Mesendoderm (in vitro differentiated cells): Measurements from ENCODE around the gene SV2A.
"Not testable (repeated sequence)": the region's sequence is repeated elsewhere in the genome, so short reads cannot be mapped to it uniquely, and the experiment has no call there.

Source experiments
- DNase-seq: peaks from one replicate; pipeline ENCODE4 v3.0.0; 2013
- H2AK5ac ChIP-seq: 2 replicates; pipeline ENCODE4 v1.6.1; 2013; ENCODE audit warnings: low read length, inconsistent platforms
- H2BK120ac ChIP-seq: 2 replicates; pipeline ENCODE4 v1.6.1; 2013; ENCODE audit warnings: low read depth, mild to moderate bottlenecking, low read length, moderate library complexity, mixed read lengths
- H2BK15ac ChIP-seq: replicated peaks from 2 replicates; pipeline ENCODE4 v1.6.1; 2013; ENCODE audit warnings: low read depth, mild to moderate bottlenecking, moderate library complexity
- H2BK5ac ChIP-seq: 2 replicates; pipeline ENCODE4 v1.6.1; 2013; ENCODE audit warnings: low read length, inconsistent platforms
- H3K18ac ChIP-seq: 2 replicates; pipeline ENCODE4 v1.6.1; 2013; ENCODE audit warnings: mild to moderate bottlenecking, low read length, mixed read lengths
- H3K23ac ChIP-seq: one replicate; pipeline ENCODE4 v1.6.1; 2013; ENCODE audit warnings: low read length
- H3K27ac ChIP-seq: 2 replicates; pipeline ENCODE4 v1.5.1; 2013; ENCODE audit warnings: low read depth, mild to moderate bottlenecking, inconsistent platforms, low read length, moderate library complexity
- H3K27me3 ChIP-seq: 2 replicates; pipeline ENCODE4 v1.6.1; 2013; ENCODE audit warnings: low read length, control low read depth, mild to moderate bottlenecking, inconsistent platforms; ENCODE audit not compliant: insufficient read depth, poor library complexity
- H3K36me3 ChIP-seq: 2 replicates; pipeline ENCODE4 v1.6.1; 2013; ENCODE audit warnings: low read length, inconsistent platforms; ENCODE audit not compliant: control insufficient read depth, insufficient read depth
- H3K4ac ChIP-seq: one replicate; pipeline ENCODE4 v1.6.1; 2013; ENCODE audit warnings: low read depth, mild to moderate bottlenecking, low read length, moderate library complexity
- H3K4me1 ChIP-seq: 2 replicates; pipeline ENCODE4 v1.6.1; 2013; ENCODE audit warnings: low read depth, low read length, inconsistent platforms; ENCODE audit not compliant: control insufficient read depth
- H3K4me2 ChIP-seq: 2 replicates; pipeline ENCODE4 v1.6.1; 2013; ENCODE audit warnings: low read length
- H3K4me3 ChIP-seq: 2 replicates; pipeline ENCODE4 v1.5.1; 2013; ENCODE audit warnings: mild to moderate bottlenecking, low read length
- H3K56ac ChIP-seq: one replicate; pipeline ENCODE4 v1.6.1; 2013; ENCODE audit warnings: low read length
- H3K79me1 ChIP-seq: 2 replicates; pipeline ENCODE4 v1.6.1; 2013; ENCODE audit warnings: low read length, inconsistent platforms
- H3K79me2 ChIP-seq: 2 replicates; pipeline ENCODE4 v1.6.1; 2013; ENCODE audit warnings: mild to moderate bottlenecking, low read length; ENCODE audit not compliant: control insufficient read depth, insufficient read depth
- H3K9ac ChIP-seq: 2 replicates; pipeline ENCODE4 v1.6.1; 2013; ENCODE audit warnings: low read length, inconsistent platforms
- H4K5ac ChIP-seq: one replicate; pipeline ENCODE4 v1.6.1; 2013; ENCODE audit warnings: low read length
- H4K8ac ChIP-seq: one replicate; pipeline ENCODE4 v1.6.1; 2013; ENCODE audit warnings: low read depth, mild to moderate bottlenecking, control low read depth, low read length, moderate library complexity
- WGBS: extraction: QIAGEN DNeasy Blood & Tissue Kit; methylation state at CpG from one replicate; pipeline ENCODE4 v1.1.7; 2013; ENCODE audit warnings: low lambda C conversion rate, missing lambda C conversion rate; ENCODE audit not compliant: insufficient coverage; ENCODE audit errors: extremely low coverage; 5-methylcytosine and 5-hydroxymethylcytosine counted together

The SV2A gene

GRCh38 chr1:149860684-149861496 is 56.8 kb downstream of the SV2A start:
- H3K4me2 ChIP-seq, H3K56ac ChIP-seq: not testable (repeated sequence)

GRCh38 chr1:149860271-149860670 is 57.4 kb downstream of the SV2A start:
- not testable (repeated sequence) for H4K5ac ChIP-seq, H3K4ac ChIP-seq, H3K4me3 ChIP-seq, H3K9ac ChIP-seq, H2BK5ac ChIP-seq, H2BK15ac ChIP-seq, H2AK5ac ChIP-seq, H3K79me1 ChIP-seq, H3K18ac ChIP-seq, H3K79me2 ChIP-seq, H3K4me2 ChIP-seq, H3K23ac ChIP-seq, H3K4me1 ChIP-seq, H3K27me3 ChIP-seq, H3K36me3 ChIP-seq, H2BK120ac ChIP-seq, DNase-seq, H3K27ac ChIP-seq, H4K8ac ChIP-seq, H3K56ac ChIP-seq
- WGBS: no CpG with 5 or more reads among the region's 15 CpGs

More at GRCh38 chr1:149860684-149861496, 56.8 kb downstream of the SV2A start:
- H2AK5ac ChIP-seq, H3K4ac ChIP-seq, H2BK5ac ChIP-seq, H3K27me3 ChIP-seq, DNase-seq, H2BK120ac ChIP-seq, H3K9ac ChIP-seq, H3K79me1 ChIP-seq, H3K27ac ChIP-seq, H3K4me1 ChIP-seq, H3K18ac ChIP-seq, H3K79me2 ChIP-seq, H2BK15ac ChIP-seq, H3K4me3 ChIP-seq, H3K36me3 ChIP-seq, H4K8ac ChIP-seq, H4K5ac ChIP-seq, H3K23ac ChIP-seq: not testable (repeated sequence)
- no CpG with 5 or more reads among the region's 55 CpGs for WGBS
